HepG2 (cell line): ENCODE measurements around the gene ENTPD6. TPM values are rescaled to one million over a fixed set of nuclear protein-coding genes. Genes with fewer than 3 reads are reported as not detected.
A peak's percentile ranks its signal among the peaks of the same experiment; 100 is the strongest.

Source experiments
- ARNT2 ChIP-seq: sonication (generic); formaldehyde crosslinking; IDR thresholded peaks from 2 replicates; pipeline ENCODE4 v1.8.0; 2022; ENCODE audit warnings: mild to moderate bottlenecking, low read depth, missing genetic modification reagents, moderate library complexity
- DZIP1 ChIP-seq: sonication (generic); formaldehyde crosslinking; IDR thresholded peaks from 2 replicates; pipeline ENCODE4 v1.5.0; 2020; ENCODE audit warnings: mild to moderate bottlenecking, missing genetic modification reagents
- GABPB1 ChIP-seq: IDR thresholded peaks from 2 replicates; pipeline ENCODE4 v1.6.1; 2016; ENCODE audit warnings: mild to moderate bottlenecking, missing genetic modification reagents, moderate library complexity, missing compliant biosample characterization
- HNRNPUL1 ChIP-seq: fragments of 200-400 bp; formaldehyde crosslinking; IDR thresholded peaks from 2 replicates; pipeline ENCODE4 v1.6.1; 2017; ENCODE audit warnings: low read depth, mild to moderate bottlenecking, low read length, moderate library complexity
- KDM3A ChIP-seq: IDR thresholded peaks from 2 replicates; pipeline ENCODE4 v1.6.1; 2018; ENCODE audit warnings: low read depth, missing compliant biosample characterization
- MAZ ChIP-seq, 2 experiments: sonication (generic) in 1 of 2; formaldehyde crosslinking in 1 of 2; IDR thresholded peaks; 2 replicates each; pipeline versions ENCODE4 v1.5.0 to v1.6.1; 2012 to 2020; ENCODE audit warnings: low read depth in 2 of 2, mild to moderate bottlenecking in 2 of 2, borderline replicate concordance in 1 of 2, improper control_type of control experiment in 1 of 2, low read length in 1 of 2, missing genetic modification reagents in 1 of 2, moderate library complexity in 1 of 2
- NR2F6 ChIP-seq, 2 experiments: IDR thresholded peaks; 2 replicates each; pipeline ENCODE4 v1.6.1; 2016; ENCODE audit warnings: antibody characterized with exemption in 1 of 2, mild to moderate bottlenecking in 1 of 2
- POGZ ChIP-seq: sonication (generic); formaldehyde crosslinking; IDR thresholded peaks from 2 replicates; pipeline ENCODE4 v1.4.0; 2020; ENCODE audit warnings: mild to moderate bottlenecking, missing genetic modification reagents
- SALL2 ChIP-seq: sonication (generic); formaldehyde crosslinking; IDR thresholded peaks from 2 replicates; pipeline ENCODE4 v1.8.1; 2023; ENCODE audit warnings: mild to moderate bottlenecking, missing genetic modification reagents, inconsistent platforms
- SRF ChIP-seq: IDR thresholded peaks from 2 replicates; pipeline ENCODE4 v1.6.1; 2011; ENCODE audit warnings: mild to moderate bottlenecking, low read depth, low read length, moderate library complexity
- ZNF264 ChIP-seq: sonication (generic); formaldehyde crosslinking; IDR thresholded peaks from 2 replicates; pipeline ENCODE4 v1.4.0; 2020; ENCODE audit warnings: missing genetic modification reagents
- ZNF362 ChIP-seq: sonication (generic); formaldehyde crosslinking; IDR thresholded peaks from 2 replicates; pipeline ENCODE4 v1.4.0; 2020; ENCODE audit warnings: missing genetic modification reagents, mild to moderate bottlenecking, borderline replicate concordance
- ZNF484 ChIP-seq: sonication (generic); formaldehyde crosslinking; IDR thresholded peaks from 2 replicates; pipeline ENCODE4 v1.5.1; 2020; ENCODE audit warnings: mild to moderate bottlenecking, low read depth, missing genetic modification reagents, borderline replicate concordance
- ZNF589 ChIP-seq: sonication (generic); formaldehyde crosslinking; conservative IDR thresholded peaks from 2 replicates; pipeline ENCODE4 v1.8.0; 2022; ENCODE audit warnings: mild to moderate bottlenecking, moderate library complexity, missing genetic modification reagents
- ZNF614 ChIP-seq: IDR thresholded peaks from 2 replicates; pipeline ENCODE4 v1.6.1; 2018; ENCODE audit warnings: missing biosample characterization, missing genetic modification reagents, inconsistent platforms, borderline replicate concordance
- ZNF772 ChIP-seq: sonication (generic); formaldehyde crosslinking; IDR thresholded peaks from 2 replicates; pipeline ENCODE4 v1.5.0; 2020; ENCODE audit warnings: mild to moderate bottlenecking, missing genetic modification reagents
- ZNF781 ChIP-seq: sonication (generic); formaldehyde crosslinking; IDR thresholded peaks from 2 replicates; pipeline ENCODE4 v1.5.1; 2020; ENCODE audit warnings: borderline replicate concordance, mild to moderate bottlenecking, missing genetic modification reagents; ENCODE audit errors: not compliant biosample characterization
- ZNF879 ChIP-seq: sonication (generic); formaldehyde crosslinking; IDR thresholded peaks from 2 replicates; pipeline ENCODE4 v1.8.1; 2023; ENCODE audit warnings: missing genetic modification reagents
- polyA plus RNA-seq, 8 experiments: library from polyadenylated mRNA; depleted of rRNA in 3 of 8; stranded (reverse) in 7 of 8; unstranded in 1 of 8; fragments of >200 nt; fragmentation: Illumina TruSeq in 4 of 8; extraction: Trizol in 4 of 8; gene quantifications; 2 replicates each; pipeline versions ENCODE4 v1.2.1 to v1.2.3, GENCODE V29; 2011 to 2016; ENCODE audit warnings: low read depth in 4 of 8, missing spikeins in 1 of 8, mixed read lengths in 1 of 8; ENCODE audit not compliant: insufficient read depth in 1 of 8
- total RNA-seq, 5 experiments: library from RNA; depleted of rRNA; stranded (reverse); fragments of >200 nt; fragmentation: Illumina TruSeq; extraction: Trizol; gene quantifications; 2 replicates each; pipeline ENCODE4 v1.2.3, GENCODE V29; 2016; ENCODE audit warnings: low read depth in 1 of 5
- TF ChIP-seq, protein P1 (sequence below): sonication (generic); formaldehyde crosslinking; conservative IDR thresholded peaks from 2 replicates; pipeline ENCODE4 v1.8.0; 2022; ENCODE audit warnings: mild to moderate bottlenecking, moderate library complexity, missing genetic modification reagents
- TF ChIP-seq, protein P2 (sequence below): sonication (generic); formaldehyde crosslinking; IDR thresholded peaks from 2 replicates; pipeline ENCODE4 v1.5.0; 2020; ENCODE audit warnings: missing genetic modification reagents

The ENTPD6 gene
- total and polyA plus RNA-seq, 2 of the 13 experiments (the other 11 are each of a cell fraction or from before 2014, with no cell fraction given): 164 to 172 TPM

- TF ChIP-seq DZIP1 (CRISPR knock-in tag) (no peak), ZNF484 (0 out of 2 replicates have a peak, but pooled peaks have one; percentile 62), NR2F6 (IDR thresholded peaks at IDR 0.05) (peak; percentile 79), NR2F6 (CRISPR knock-in tag; IDR thresholded peaks at IDR 0.05) (peak; percentile 76; the same call in 1 of the 2 replicates), ZNF264 (CRISPR knock-in tag) (peak; percentile 89), ZNF879 (CRISPR knock-in tag) (peak; percentile 47), SRF (no peak), ZNF362 (CRISPR knock-in tag) (0 out of 2 replicates have a peak, but pooled peaks have one; percentile 31), ZNF614 (CRISPR knock-in tag) (no peak), KDM3A (CRISPR knock-in tag) (no peak), HNRNPUL1 (no peak), ZNF772 (CRISPR knock-in tag) (no peak), MAZ (IDR thresholded peaks at IDR 0.05; ENCODE audit: borderline replicate concordance, low read depth, low read length) (no peak), MAZ (CRISPR knock-in tag; IDR thresholded peaks at IDR 0.05; ENCODE audit: low read depth) (no peak), ZNF781 (CRISPR knock-in tag) (peak; percentile 52), ARNT2 (CRISPR knock-in tag) (no peak; the same call in 1 of the 2 replicates), SALL2 (CRISPR knock-in tag) (0 out of 2 replicates have a peak, but pooled peaks have one; percentile 74), GABPB1 (peak; percentile 44), ZNF589 (CRISPR knock-in tag) (no peak), POGZ (CRISPR knock-in tag) (peak; percentile 56; the same call in 1 of the 2 replicates)
- TF ChIP-seq, protein P1, sequence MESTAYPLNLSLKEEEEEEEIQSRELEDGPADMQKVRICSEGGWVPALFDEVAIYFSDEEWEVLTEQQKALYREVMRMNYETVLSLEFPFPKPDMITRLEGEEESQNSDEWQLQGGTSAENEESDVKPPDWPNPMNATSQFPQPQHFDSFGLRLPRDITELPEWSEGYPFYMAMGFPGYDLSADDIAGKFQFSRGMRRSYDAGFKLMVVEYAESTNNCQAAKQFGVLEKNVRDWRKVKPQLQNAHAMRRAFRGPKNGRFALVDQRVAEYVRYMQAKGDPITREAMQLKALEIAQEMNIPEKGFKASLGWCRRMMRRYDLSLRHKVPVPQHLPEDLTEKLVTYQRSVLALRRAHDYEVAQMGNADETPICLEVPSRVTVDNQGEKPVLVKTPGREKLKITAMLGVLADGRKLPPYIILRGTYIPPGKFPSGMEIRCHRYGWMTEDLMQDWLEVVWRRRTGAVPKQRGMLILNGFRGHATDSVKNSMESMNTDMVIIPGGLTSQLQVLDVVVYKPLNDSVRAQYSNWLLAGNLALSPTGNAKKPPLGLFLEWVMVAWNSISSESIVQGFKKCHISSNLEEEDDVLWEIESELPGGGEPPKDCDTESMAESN (CRISPR knock-in tag): peak; percentile 80; the same call in 1 of the 2 replicates
- TF ChIP-seq, protein P2, sequence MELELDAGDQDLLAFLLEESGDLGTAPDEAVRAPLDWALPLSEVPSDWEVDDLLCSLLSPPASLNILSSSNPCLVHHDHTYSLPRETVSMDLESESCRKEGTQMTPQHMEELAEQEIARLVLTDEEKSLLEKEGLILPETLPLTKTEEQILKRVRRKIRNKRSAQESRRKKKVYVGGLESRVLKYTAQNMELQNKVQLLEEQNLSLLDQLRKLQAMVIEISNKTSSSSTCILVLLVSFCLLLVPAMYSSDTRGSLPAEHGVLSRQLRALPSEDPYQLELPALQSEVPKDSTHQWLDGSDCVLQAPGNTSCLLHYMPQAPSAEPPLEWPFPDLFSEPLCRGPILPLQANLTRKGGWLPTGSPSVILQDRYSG: no peak; the same call in 1 of the 2 replicates
Observed at GRCh38 chr20:25247000-25247517, 51.5 kb downstream of the ENTPD6 start (continued).
